B cell (primary cell): ENCODE results near the gene MOCS2.

ENCODE experiments used
- CTCF ChIP-seq: fragments of 200-600 bp; IDR thresholded peaks from one replicate; pipeline ENCODE4 v1.8.0; 2022; ENCODE audit warnings: antibody characterized with exemption, mild to moderate bottlenecking
- EZH2 ChIP-seq: IDR thresholded peaks from 2 replicates; pipeline ENCODE4 v1.6.1; 2012; ENCODE audit warnings: borderline replicate concordance, low read depth, mild to moderate bottlenecking, moderate library complexity, low read length; ENCODE audit not compliant: insufficient read depth, poor library complexity, severe bottlenecking

- TF ChIP-seq CTCF (no peak), EZH2 (no peak)
Observed at GRCh38 chr5:53076014-53076583, 33.5 kb downstream of the MOCS2 start.
